GM12873 (cell line): Measurements from ENCODE around the gene LAG3.

Source experiments
- CTCF ChIP-seq: IDR thresholded peaks from 2 replicates; pipeline ENCODE4 v1.5.1; 2012; ENCODE audit warnings: low read depth, mild to moderate bottlenecking, moderate library complexity, low read length, control low read depth; ENCODE audit not compliant: insufficient read depth; ENCODE audit errors: missing control alignments

Gene LAG3

GRCh38 chr12:6824901-6825381 is 52.6 kb downstream of the LAG3 start:
- TF ChIP-seq CTCF: no peak

GRCh38 chr12:6825398-6826124 is 53.2 kb downstream of the LAG3 start:
- TF ChIP-seq CTCF: peak; percentile 97

GRCh38 chr12:6826125-6826733 is 53.9 kb downstream of the LAG3 start:
- no peak for TF ChIP-seq CTCF

- TF ChIP-seq CTCF: no peak
Observed at GRCh38 chr12:6826734-6827436, 54.6 kb downstream of the LAG3 start.

GRCh38 chr12:6827437-6827911 is 55.2 kb downstream of the LAG3 start:
- no peak for TF ChIP-seq CTCF
